Small intestine (tissue), 7 donors: ENCODE results near the gene ELF1. TPM values are rescaled to one million over a fixed set of nuclear protein-coding genes. Genes with fewer than 3 reads are reported as not detected.
A peak's percentile ranks its signal among the peaks of the same experiment; 100 is the strongest.

Source experiments
- DNase-seq, 2 donors: peaks; one replicate each; pipeline versions ENCODE4 v3.0.0 to v3.0.0-alpha.2; 2013
- FAIRE-seq: peaks from 2 replicates; lab custom pipeline; 2012; peaks lifted over from hg19 to GRCh38; lab: Jason Lieb, UNC
- H3K27ac ChIP-seq, 3 donors: one replicate each; pipeline ENCODE4 v1.5.1; 2013; ENCODE audit warnings: low read length in 2 of 3, mild to moderate bottlenecking in 2 of 3, control low read depth in 1 of 3, inconsistent platforms in 1 of 3, low read depth in 1 of 3, moderate library complexity in 1 of 3
- H3K27me3 ChIP-seq, 3 donors: one replicate each; pipeline ENCODE4 v1.6.1; 2013; ENCODE audit warnings: low read length in 3 of 3, inconsistent platforms in 1 of 3; ENCODE audit not compliant: control insufficient read depth in 3 of 3, insufficient read depth in 3 of 3
- H3K36me3 ChIP-seq, 3 donors: one replicate each; pipeline ENCODE4 v1.6.1; 2013; ENCODE audit warnings: low read length in 3 of 3, inconsistent platforms in 1 of 3, low read depth in 1 of 3, mild to moderate bottlenecking in 1 of 3, moderate library complexity in 1 of 3; ENCODE audit not compliant: control insufficient read depth in 3 of 3, insufficient read depth in 2 of 3
- H3K4me1 ChIP-seq, 3 donors: one replicate each; pipeline ENCODE4 v1.6.1; 2013; ENCODE audit warnings: low read length in 2 of 3, inconsistent platforms in 1 of 3, low read depth in 1 of 3, mild to moderate bottlenecking in 1 of 3, moderate library complexity in 1 of 3; ENCODE audit not compliant: control insufficient read depth in 3 of 3, insufficient read depth in 2 of 3
- H3K4me3 ChIP-seq, 3 donors: one replicate each; pipeline ENCODE4 v1.5.1; 2013; ENCODE audit warnings: low read length in 3 of 3, control low read depth in 1 of 3, inconsistent platforms in 1 of 3, low read depth in 1 of 3, mild to moderate bottlenecking in 1 of 3, moderate library complexity in 1 of 3
- H3K9me3 ChIP-seq, 2 donors: one replicate each; pipeline ENCODE4 v1.6.1; 2013; ENCODE audit warnings: low read depth in 1 of 2, low read length in 1 of 2; ENCODE audit not compliant: control insufficient read depth in 2 of 2, insufficient read depth in 1 of 2
- WGBS, 3 donors: extraction: QIAGEN DNeasy Blood & Tissue Kit; methylation state at CpG; one replicate each; pipeline ENCODE4 v1.1.7; 2013; 5-methylcytosine and 5-hydroxymethylcytosine counted together
- polyA plus RNA-seq, 4 donors: library from polyadenylated mRNA; stranded (reverse) in 3 of 4; unstranded in 1 of 4; fragments of 200-250 nt in 3 of 4; fragments of 120-200 nt in 1 of 4; gene quantifications; one replicate each; pipeline versions ENCODE4 v1.2.1 to v1.2.3, GENCODE V29; 2013
- donor health status: healthy with polysubstance abuse.
- donor health status: control.
- donor health status: control.
- donor health status: Bipolar disorder and iron deficiency.
- donor health status: healthy.

Gene ELF1
- polyA plus RNA-seq, 4 donors, result 34.3 to 91.3 (median 39.4) TPM

DNA sequence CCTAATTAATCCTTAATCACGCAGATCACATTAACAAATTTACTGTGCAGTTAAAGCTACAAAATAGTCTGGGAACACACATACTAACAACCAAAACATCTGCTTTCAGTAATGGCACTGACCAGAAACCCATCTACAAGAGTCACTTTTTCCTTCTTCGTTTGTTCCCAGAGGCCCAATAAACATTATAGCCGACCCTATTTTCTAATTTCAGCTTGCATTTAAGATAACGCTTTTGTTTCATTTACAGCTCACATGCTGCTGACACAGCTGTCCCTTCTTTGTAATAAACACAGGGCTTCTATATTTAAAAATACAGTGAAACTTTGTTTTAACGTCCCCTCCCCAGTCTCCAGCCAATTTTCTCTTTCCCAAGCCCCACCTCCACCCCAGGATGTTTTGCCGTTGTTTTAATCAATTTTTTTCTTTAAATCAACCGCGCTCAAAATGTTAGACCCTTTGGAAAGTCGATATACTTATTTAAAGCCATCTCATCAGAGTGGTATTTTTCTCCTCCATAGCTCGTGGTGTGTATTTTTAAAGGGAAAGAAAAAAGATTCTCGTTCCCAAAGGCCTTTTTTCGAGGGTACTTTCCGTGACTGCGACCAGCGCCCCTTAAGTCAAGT lies 40.5 kb upstream of the ELF1 start:
- Histone ChIP-seq H3K4me1 (peaks cover 2 to 42% (median 25%) of the 10 kb centered on the region in 3 donors), H3K36me3 (peaks cover 0 to 3% (median 0%) of the 10 kb centered on the region in 3 donors), H3K4me3 (peak overlapping the region; percentile 69 to 79 (median 75)), H3K27ac (peak overlapping the region; percentile 87 to 100 (median 100)), H3K9me3 (no peaks in the 10 kb centered on the region), H3K27me3 (no peaks in the 10 kb centered on the region)
- peak in 1 of 2 donors; percentile 24 for DNase-seq
- 1 to 2% (median 2%) methylated on average over 15 of the region's 15 CpGs for WGBS, 3 donors
- no peak for FAIRE-seq

DNA sequence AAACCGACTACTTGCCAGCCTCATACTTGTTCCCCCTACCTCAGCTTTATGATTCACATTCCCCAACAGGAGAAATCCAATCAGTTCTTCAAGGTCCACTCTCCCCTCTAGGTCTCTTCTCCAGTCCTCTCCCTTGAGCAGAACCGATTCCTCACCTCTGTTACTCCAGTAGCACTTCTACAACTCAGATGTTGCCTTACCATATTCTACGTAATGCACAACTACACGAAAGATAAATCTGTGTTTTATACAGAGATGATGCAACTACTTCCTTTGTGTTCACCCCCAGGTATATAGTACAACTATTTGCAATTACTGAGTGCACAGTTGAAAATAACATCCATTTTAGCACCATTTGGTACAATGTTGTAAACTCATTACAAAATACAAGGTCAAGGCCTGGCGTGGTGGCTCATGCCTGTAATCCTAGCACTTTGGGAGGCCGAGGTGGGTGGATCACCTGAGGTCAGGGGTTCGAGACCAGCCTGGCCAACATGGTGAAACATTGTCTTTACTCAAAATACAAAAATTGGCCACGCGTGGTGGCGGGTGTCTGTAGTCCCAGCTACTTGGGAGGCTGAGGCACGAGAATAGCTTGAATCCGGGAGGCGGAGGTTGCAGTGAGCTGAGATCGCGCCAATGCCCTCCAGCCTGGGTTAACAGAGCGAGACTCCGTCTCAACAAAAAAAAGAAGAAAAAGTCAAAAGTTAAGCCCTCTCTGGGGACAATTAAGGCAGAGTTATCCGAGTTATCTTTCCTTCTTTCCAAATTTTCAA lies 39.4 kb upstream of the ELF1 start:
- H3K36me3 ChIP-seq, result peaks cover 0 to 3% (median 0%) of the 10 kb centered on the region in 3 donors
- peak overlapping the region in 2 of 3 donors; percentile 69 to 75 for H3K4me3 ChIP-seq
- DNase-seq (peak; percentile 24 to 35), FAIRE-seq (no peak)
- peak overlapping the region; percentile 43 to 100 (median 46) for H3K27ac ChIP-seq
- H3K27me3 ChIP-seq, result no peaks in the 10 kb centered on the region
- peaks cover 2 to 40% (median 27%) of the 10 kb centered on the region in 3 donors for H3K4me1 ChIP-seq
- 38 to 75% (median 44%) methylated on average over 18 of the region's 18 CpGs for WGBS, 3 donors
- H3K9me3 ChIP-seq, result no peaks in the 10 kb centered on the region

DNA sequence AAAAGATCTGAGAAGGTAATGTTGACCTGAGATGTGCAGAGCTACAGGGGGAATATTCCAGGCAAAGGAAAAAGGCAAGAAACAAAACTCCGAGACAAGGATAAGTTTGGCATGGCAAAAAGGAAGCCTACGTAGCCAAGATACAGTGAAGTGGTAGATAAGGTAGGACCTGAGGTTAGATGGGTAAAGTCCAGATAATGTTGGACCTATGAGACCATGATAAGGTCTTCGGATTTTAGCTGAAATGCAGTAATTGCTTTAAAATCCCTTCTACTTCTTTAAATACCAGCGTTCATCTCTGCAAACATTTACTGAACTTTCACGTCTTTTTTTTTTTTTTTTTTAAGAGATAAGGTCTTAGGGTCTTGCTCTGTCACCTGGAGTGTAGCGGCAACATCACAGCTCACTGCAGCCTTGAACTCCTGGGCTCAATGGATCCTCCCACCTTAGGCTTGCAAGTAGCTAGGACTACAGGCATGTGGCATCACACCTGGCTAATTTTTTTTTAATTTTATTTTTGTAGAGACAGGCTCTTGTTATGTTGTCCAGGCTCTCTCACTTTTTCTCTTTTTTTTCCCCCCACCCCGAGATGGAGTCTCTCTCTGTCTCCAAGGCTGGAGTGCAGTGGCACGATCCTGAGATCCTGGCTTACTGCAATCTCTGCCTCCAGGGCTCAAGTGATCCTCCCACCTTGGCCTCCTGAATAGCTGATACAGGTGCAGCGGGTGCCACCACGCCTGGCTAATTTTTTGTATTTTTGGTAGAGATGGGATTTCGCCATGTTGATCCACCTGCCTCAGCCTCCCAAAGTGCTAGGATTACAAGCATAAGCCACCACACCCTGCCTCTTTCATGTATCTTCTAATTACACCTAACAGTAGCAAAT lies 38.0 kb upstream of the ELF1 start:
- Histone ChIP-seq H3K9me3 (no peaks in the 10 kb centered on the region), H3K4me3 (peak overlapping the region in 2 of 3 donors; percentile 12 to 23), H3K27me3 (no peaks in the 10 kb centered on the region), H3K4me1 (peaks cover 2 to 40% (median 27%) of the 10 kb centered on the region in 3 donors), H3K27ac (peak overlapping the region in 1 of 3 donors; percentile 26), H3K36me3 (peaks cover 0 to 3% (median 0%) of the 10 kb centered on the region in 3 donors)
- 27 to 69% (median 48%) methylated on average over 11 of the region's 11 CpGs for WGBS, 3 donors
- FAIRE-seq, result no peak
- DNase-seq, result peak; percentile 47 to 71

DNA sequence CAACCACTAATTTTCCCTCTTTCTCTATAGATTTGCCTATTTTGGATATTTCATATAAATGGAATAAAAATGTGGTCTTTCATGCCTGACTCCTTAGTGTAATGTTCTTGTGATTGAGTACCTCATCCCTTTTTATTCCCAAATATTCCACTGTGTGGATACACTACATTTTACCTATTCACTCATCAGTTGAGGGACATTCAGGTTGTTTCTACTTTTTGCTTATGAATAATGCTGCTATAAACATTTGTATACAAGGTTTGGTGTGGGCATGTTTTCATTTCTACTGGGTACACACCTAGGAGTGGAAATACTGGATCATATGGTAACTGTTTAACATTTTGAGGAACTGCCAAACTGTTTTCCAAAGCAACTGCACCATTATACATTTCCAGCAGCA lies 37.1 kb upstream of the ELF1 start:
- Histone ChIP-seq H3K4me3 (no peak overlapping the region), H3K36me3 (peaks cover 0 to 3% (median 0%) of the 10 kb centered on the region in 3 donors), H3K9me3 (no peaks in the 10 kb centered on the region), H3K27ac (no peak overlapping the region), H3K4me1 (peaks cover 2 to 40% (median 27%) of the 10 kb centered on the region in 3 donors), H3K27me3 (no peaks in the 10 kb centered on the region)
- FAIRE-seq, result no peak
- DNase-seq, result no peak

DNA sequence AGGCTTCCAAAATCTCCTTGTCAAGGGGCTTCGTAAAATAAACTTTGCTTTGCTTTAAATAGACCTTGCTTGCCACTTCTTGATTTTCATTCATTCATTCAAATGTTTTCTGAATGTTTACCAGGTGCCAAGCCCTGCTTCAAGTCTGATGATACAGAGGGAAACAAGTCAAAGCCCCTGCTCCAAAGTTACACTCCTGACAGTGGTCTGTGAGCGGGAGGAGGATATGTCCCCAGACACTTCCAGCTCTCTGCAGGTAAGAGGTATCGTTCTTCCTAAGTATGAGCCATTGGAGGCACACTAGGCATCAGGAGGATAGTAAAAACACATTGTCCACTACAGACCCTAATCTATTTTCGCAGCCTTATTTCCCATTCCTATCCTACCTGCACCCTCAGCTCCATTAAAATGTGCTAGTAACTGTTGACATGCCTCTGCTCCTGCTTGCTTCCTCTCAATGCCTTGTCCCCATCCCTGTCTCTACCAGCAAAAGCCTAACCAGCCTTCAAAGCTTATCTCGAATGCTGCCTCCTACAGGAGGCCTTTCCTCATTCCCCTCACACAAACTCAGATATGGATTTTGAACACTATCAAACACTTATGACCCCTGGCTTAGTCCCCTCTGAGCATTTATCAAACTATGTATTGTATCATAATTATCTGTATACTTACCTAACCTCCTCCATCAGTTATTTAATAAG lies 36.0 kb upstream of the ELF1 start:
- Histone ChIP-seq H3K4me1 (peaks cover 2 to 40% (median 27%) of the 10 kb centered on the region in 3 donors), H3K27ac (peak overlapping the region in 2 of 3 donors; percentile 12 to 60), H3K36me3 (peaks cover 0 to 7% (median 0%) of the 10 kb centered on the region in 3 donors), H3K9me3 (no peaks in the 10 kb centered on the region), H3K4me3 (no peak overlapping the region), H3K27me3 (no peaks in the 10 kb centered on the region)
- 74 to 83% (median 78%) methylated on average over 5 of the region's 5 CpGs for WGBS, 3 donors
- DNase-seq (peak in 1 of 2 donors; percentile 33), FAIRE-seq (no peak)

DNA sequence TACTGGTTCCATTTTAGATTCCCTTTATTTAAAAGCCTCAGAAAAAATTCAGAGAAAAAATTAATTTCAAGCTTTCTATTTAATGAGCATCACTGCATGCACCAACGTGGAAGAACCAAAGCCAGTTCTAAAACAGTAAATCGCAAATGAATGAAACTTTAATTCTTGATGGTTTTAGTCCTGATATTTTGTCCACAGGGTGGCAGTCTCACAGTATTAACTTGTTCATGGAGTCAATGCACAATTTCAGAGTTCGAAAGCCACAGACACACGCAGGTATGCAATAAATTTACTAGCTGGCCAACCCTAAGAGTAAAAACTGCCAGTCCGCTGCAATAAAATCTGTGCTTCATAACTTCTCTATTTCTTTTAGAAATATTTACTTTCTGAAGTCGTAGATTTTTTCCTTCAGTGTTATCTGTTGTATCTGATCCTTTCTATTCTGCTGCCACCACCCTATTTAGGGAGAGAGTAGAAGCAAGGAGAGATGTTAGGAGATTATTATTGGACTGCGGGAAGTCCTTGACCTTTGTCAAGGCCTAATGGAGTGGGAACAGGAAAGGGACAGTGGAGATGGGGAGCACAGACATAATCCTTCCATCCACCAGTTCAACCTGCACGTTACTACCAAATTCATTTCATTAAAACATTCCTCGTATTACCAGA lies 35.2 kb upstream of the ELF1 start:
- WGBS, 3 donors, result 21 to 44% (median 28%) methylated on average over 9 of the region's 9 CpGs
- H3K4me1 ChIP-seq, result peaks cover 2 to 40% (median 27%) of the 10 kb centered on the region in 3 donors
- H3K36me3 ChIP-seq, result peaks cover 0 to 7% (median 0%) of the 10 kb centered on the region in 3 donors
- no peaks in the 10 kb centered on the region for H3K27me3 ChIP-seq
- FAIRE-seq, result no peak
- H3K9me3 ChIP-seq, result no peaks in the 10 kb centered on the region
- DNase-seq, result peak; percentile 80 to 82
- peak overlapping the region in 2 of 3 donors; percentile 59 to 60 for H3K27ac ChIP-seq
- H3K4me3 ChIP-seq, result no peak overlapping the region

DNA sequence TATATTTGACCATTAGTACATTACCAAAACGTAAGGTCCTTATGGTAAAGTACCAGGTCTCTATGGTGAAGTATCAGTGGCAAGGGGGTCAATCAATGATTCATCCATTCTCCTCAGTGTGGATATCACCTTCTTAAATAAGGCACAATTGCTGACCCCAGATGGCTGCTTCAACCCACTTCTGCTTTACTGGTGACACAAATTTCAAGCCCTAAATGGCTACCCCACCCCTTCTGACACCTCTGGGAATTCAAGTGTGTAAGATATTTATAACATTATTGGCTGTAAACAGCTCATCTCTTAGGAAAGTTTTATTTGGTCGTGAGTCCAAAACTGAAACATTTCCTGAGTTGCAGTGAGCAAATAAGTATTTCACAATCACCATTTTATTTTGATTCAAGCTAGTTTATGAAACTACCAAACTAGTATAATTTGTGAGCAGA lies 34.3 kb upstream of the ELF1 start:
- Histone ChIP-seq H3K9me3 (peaks cover 0 to 7% of the 10 kb centered on the region in 2 donors), H3K4me3 (no peak overlapping the region), H3K27me3 (no peaks in the 10 kb centered on the region), H3K27ac (peak overlapping the region in 2 of 3 donors; percentile 21 to 78), H3K36me3 (peaks cover 0 to 6% (median 2%) of the 10 kb centered on the region in 3 donors), H3K4me1 (peaks cover 2 to 35% (median 22%) of the 10 kb centered on the region in 3 donors)
- FAIRE-seq (no peak), DNase-seq (peak in 1 of 2 donors; percentile 31)
- WGBS, 3 donors, result 39 to 44% (median 42%) methylated on average over 2 of the region's 2 CpGs
